ENCODE results near the gene PCDHGA5.
"Not testable (repeated sequence)": the region's sequence is repeated elsewhere in the genome, so short reads cannot be mapped to it uniquely, and the experiment has no call there.

The PCDHGA5 gene

GRCh38 chr5:141354900-141355469 lies 9.0 kb upstream of the PCDHGA5 start, which contains the start of gene PCDHGA4:
TSS of gene PCDHGA4 (plus strand) at chr5:141355021. CDS start at chr5:141355108, 87 bp downstream.
- no peak for DNase-seq

- no peak for DNase-seq
Measured at GRCh38 chr5:141355641-141356040, 8.3 kb upstream of the PCDHGA5 start.

- no peak for DNase-seq
Measured at GRCh38 chr5:141356133-141356532, 7.8 kb upstream of the PCDHGA5 start.

- no peak for DNase-seq
Measured at GRCh38 chr5:141356950-141357349, 7.0 kb upstream of the PCDHGA5 start.

DNA sequence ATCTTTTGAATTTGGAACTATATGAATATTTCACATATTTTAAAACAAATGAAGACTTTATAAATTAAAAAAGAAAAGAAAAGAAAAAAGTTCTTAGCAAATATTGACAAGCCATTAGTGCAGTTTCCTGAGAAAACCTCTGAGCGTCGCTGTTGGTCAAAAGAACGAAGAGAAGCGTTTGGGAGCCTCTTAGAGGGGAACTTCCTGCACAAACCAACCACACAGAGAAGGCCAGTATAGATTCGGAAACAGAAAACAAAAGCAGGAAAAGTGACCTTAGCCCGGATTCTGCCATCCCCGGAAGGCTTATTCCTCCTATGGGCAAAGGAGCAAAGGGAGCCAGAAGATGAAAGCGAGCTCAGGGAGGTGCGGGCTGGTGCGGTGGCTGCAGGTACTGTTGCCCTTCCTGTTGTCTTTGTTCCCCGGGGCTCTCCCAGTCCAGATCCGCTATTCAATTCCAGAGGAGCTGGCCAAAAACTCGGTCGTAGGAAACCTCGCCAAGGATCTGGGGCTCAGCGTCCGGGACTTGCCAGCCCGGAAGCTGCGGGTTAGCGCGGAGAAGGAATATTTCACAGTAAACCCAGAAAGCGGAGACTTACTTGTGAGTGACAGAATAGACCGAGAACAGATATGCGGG lies 4.1 kb upstream of the PCDHGA5 start, which contains the start of gene PCDHGB2:
PCDHGB2 (plus strand) TSS at position 205 of the 637 bp plus-strand sequence; CDS start at position 347, 142 bp downstream.
- DNase-seq = no peak

DNA sequence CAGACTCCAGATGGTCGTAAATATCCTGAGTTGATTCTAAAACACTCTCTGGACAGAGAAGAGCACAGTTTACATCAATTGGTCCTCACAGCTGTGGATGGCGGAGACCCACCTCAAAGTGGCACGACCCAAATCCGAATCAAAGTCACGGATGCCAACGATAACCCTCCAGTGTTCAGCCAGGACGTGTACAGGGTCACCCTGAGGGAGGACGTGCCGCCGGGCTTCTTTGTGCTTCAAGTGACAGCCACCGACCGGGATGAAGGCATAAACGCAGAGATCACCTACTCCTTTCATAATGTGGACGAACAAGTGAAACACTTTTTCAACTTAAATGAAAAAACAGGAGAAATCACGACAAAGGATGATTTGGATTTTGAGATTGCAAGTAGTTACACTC lies 3.3 kb upstream of the PCDHGA5 start:
- no peak for DNase-seq

DNA sequence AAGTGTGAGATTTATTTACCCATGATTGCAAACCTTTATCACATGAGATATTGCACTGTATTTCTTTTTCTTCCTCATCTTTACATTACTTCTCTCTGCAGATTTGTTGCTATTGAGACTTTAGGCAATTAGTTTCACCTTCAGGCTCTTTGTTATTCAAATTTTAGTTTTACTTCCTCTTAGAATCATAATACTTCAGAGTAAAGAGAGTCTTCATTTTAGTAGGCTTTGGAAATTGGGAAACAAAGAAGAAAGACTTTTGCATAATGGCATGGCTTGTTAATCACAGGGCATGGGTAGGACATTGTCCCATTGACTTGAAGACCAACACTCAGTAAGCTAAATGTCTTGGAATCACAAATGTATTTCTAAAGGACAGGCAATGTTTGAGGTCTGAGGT lies 1.2 kb upstream of the PCDHGA5 start:
- no peak for DNase-seq

DNA sequence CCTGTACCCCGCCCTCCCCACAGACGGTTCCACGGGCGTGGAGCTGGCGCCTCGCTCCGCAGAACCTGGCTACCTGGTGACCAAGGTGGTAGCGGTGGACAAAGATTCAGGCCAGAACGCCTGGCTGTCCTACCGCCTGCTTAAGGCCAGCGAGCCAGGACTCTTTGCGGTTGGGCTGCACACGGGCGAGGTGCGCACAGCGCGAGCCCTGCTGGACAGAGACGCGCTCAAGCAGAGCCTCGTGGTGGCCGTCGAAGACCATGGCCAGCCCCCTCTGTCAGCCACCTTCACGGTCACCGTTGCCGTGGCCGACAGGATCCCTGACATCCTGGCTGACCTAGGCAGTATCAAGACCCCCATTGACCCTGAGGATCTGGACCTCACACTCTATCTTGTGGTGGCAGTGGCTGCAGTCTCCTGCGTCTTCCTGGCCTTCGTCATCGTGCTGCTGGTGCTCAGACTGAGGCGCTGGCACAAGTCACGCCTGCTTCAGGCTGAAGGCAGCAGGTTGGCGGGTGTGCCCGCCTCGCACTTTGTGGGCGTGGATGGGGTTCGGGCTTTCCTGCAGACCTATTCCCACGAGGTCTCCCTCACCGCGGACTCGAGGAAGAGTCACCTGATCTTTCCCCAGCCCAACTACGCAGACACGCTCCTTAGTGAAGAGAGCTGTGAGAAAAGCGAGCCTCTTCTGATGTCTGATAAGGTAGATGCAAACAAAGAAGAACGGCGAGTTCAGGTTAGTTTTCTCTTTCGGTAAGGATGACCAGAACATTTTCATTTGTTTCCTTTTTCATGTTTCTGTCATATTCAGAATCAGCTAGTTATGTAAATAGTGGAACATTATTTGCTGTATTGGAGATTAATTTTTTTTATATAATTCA lies 2.3 kb downstream of the PCDHGA5 start:
- no peak for DNase-seq

- DNase-seq = no peak
Measured at GRCh38 chr5:141369994-141370848, 6.3 kb downstream of the PCDHGA5 start, which contains the start of gene PCDHGB3. TSS of gene PCDHGB3 (plus strand) at chr5:141370242. CDS start at chr5:141370395, 153 bp downstream.

- no peak for DNase-seq
Measured at GRCh38 chr5:141371572-141372475, 7.9 kb downstream of the PCDHGA5 start.

DNA sequence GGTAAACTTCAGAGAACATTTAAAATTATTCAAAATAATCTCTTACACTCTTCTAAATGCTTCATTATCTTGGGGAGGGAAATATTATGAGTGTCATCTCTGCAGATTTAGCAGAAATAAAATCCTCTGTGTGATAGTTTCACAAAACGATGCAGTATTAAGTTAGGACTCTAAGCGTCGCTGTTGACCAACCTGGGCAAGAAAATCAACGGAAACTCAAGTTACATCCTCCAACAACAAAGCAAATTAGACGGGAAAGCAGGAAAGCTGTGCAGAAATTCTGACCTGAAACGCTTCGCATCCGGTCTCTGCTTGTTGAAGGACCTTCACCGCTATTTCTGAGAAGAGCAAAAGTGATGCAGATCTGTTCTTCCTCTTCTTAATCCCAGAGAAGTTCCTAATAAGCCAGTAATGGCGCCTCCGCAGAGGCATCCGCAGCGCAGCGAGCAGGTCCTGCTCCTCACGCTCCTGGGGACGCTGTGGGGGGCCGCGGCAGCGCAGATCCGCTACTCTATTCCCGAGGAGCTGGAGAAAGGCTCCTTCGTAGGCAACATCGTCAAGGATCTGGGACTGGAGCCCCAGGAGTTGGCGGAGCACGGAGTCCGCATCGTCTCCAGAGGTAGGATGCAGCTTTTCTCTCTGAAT lies 9.8 kb downstream of the PCDHGA5 start, which contains the start of gene PCDHGA6:
PCDHGA6 (plus strand) TSS at position 219 of the 645 bp plus-strand sequence; CDS start at position 412, 193 bp downstream.
- no peak for DNase-seq

- DNase-seq = no peak
Measured at GRCh38 chr5:141374627-141375026, 10.7 kb downstream of the PCDHGA5 start.

GRCh38 chr5:141375444-141376155 lies 11.6 kb downstream of the PCDHGA5 start:
- not testable (repeated sequence) for DNase-seq

- no peak for DNase-seq
Measured at GRCh38 chr5:141382469-141383294, 18.7 kb downstream of the PCDHGA5 start, which contains the start of gene PCDHGA7. TSS of gene PCDHGA7 (plus strand) at chr5:141382742. CDS start at chr5:141382900, 158 bp downstream.

DNA sequence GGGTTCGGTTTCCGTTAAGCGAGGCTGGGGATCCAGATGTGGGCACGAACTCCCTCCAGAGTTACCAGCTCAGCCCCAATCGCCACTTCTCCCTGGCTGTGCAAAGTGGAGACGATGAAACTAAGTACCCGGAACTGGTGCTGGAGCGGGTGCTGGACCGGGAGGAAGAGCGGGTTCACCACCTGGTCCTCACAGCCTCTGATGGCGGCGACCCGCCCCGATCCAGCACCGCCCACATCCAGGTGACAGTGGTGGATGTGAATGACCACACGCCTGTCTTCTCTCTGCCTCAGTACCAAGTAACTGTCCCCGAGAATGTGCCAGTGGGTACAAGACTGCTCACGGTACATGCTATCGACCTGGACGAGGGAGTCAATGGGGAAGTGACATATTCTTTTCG lies 19.4 kb downstream of the PCDHGA5 start:
- no peak for DNase-seq

- DNase-seq = no peak
Measured at GRCh38 chr5:141384471-141385267, 20.7 kb downstream of the PCDHGA5 start.

DNA sequence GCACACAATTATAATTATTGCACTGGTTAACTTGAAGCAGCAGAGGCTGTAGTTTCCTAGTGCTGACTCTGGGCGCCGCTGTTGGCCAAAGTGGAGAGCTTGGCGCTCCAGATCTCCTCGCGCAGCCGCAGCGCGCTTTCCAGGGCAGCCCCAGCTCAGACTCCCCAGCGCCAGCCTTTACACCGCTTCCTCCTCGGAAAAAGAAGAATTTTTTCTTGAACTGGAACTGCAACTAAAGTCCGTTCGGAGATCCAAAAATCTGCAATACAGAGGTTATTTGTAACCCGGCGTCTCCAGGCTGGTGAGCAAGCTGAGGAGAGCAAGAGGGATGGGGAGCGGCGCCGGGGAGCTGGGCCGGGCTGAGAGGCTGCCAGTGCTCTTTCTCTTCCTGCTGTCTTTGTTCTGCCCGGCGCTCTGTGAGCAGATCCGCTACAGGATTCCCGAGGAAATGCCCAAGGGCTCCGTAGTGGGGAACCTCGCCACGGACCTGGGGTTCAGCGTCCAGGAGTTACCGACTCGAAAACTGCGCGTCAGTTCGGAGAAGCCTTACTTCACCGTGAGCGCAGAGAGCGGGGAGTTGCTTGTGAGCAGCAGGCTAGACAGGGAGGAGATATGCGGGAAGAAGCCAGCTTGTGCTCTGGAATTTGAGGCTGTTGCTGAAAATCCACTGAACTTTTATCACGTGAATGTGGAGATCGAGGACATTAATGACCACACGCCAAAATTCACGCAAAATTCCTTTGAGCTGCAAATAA lies 23.8 kb downstream of the PCDHGA5 start, which contains the start of gene PCDHGB4:
PCDHGB4 (plus strand) TSS at position 142 of the 755 bp plus-strand sequence; CDS start at position 329, 187 bp downstream.
- not testable (repeated sequence) for DNase-seq
